HepG2 (cell line): Measurements from ENCODE around the gene ZBTB9. TPM values are rescaled to one million over a fixed set of nuclear protein-coding genes. Genes with fewer than 3 reads are reported as not detected.

Source experiments
- ARNT ChIP-seq: fragments of 450-650 bp; IDR thresholded peaks from 2 replicates; pipeline ENCODE4 v1.6.1; 2017
- CENPBD1 ChIP-seq: sonication (generic); formaldehyde crosslinking; IDR thresholded peaks from 2 replicates; pipeline ENCODE4 v1.8.0; 2022; ENCODE audit warnings: missing genetic modification reagents, low read depth, mild to moderate bottlenecking, borderline replicate concordance
- CHCHD3 ChIP-seq: sonication (generic); formaldehyde crosslinking; IDR thresholded peaks from 2 replicates; pipeline ENCODE4 v1.8.0; 2022; ENCODE audit warnings: mild to moderate bottlenecking, missing genetic modification reagents, moderate library complexity
- DNMT3B ChIP-seq: conservative IDR thresholded peaks from 2 replicates; pipeline ENCODE4 v1.6.1; 2016; ENCODE audit warnings: missing biosample characterization, control low read depth
- GATA4 ChIP-seq: sonication (generic); IDR thresholded peaks from 2 replicates; pipeline ENCODE4 v1.6.1; 2016; ENCODE audit warnings: antibody characterized with exemption, low read depth, borderline replicate concordance
- GRHL1 ChIP-seq: sonication (generic); formaldehyde crosslinking; conservative IDR thresholded peaks from 2 replicates; pipeline ENCODE4 v1.8.0; 2022; ENCODE audit warnings: missing genetic modification reagents
- HMG20A ChIP-seq: IDR thresholded peaks from 2 replicates; pipeline ENCODE4 v1.6.1; 2016; ENCODE audit warnings: borderline replicate concordance
- KLF13 ChIP-seq: sonication (generic); formaldehyde crosslinking; IDR thresholded peaks from 2 replicates; pipeline ENCODE4 v1.4.0; 2020; ENCODE audit warnings: mild to moderate bottlenecking, missing genetic modification reagents
- LCORL ChIP-seq, 2 experiments: fragments of 450-650 bp in 1 of 2; sonication (generic) in 1 of 2; formaldehyde crosslinking in 1 of 2; IDR thresholded peaks; 2 replicates each; pipeline versions ENCODE4 v1.5.0 to v1.6.1; 2017 to 2020; ENCODE audit warnings: antibody characterized with exemption in 1 of 2, missing genetic modification reagents in 1 of 2
- NFE2L2 ChIP-seq: fragments of 150-350 bp; IDR thresholded peaks from 2 replicates; pipeline ENCODE4 v1.6.1; 2014; ENCODE audit warnings: low read length
- POLR2AphosphoS2 ChIP-seq: IDR thresholded peaks from 2 replicates; pipeline ENCODE4 v1.6.1; 2011; ENCODE audit warnings: low read depth, low read length, improper control_type of control experiment
- RARA ChIP-seq: IDR thresholded peaks from 2 replicates; pipeline ENCODE4 v1.6.1; 2016; ENCODE audit warnings: missing genetic modification reagents, missing compliant biosample characterization
- RXRA ChIP-seq: sonication (generic); formaldehyde crosslinking; IDR thresholded peaks from 2 replicates; pipeline ENCODE4 v1.5.1; 2020; ENCODE audit warnings: missing genetic modification reagents
- SIN3A ChIP-seq: IDR thresholded peaks from 2 replicates; pipeline ENCODE4 v1.6.1; 2011; ENCODE audit warnings: low read depth, mild to moderate bottlenecking, control low read depth, low read length, borderline replicate concordance
- SKI ChIP-seq: fragments of 450-650 bp; IDR thresholded peaks from one replicate; pipeline ENCODE4 v1.6.1; 2018; ENCODE audit warnings: mild to moderate bottlenecking; ENCODE audit not compliant: partially characterized antibody
- ZBTB49 ChIP-seq: sonication (generic); formaldehyde crosslinking; IDR thresholded peaks from 2 replicates; pipeline ENCODE4 v1.4.0; 2020; ENCODE audit warnings: missing genetic modification reagents, borderline replicate concordance
- ZFP36L2 ChIP-seq: sonication (generic); formaldehyde crosslinking; IDR thresholded peaks from 2 replicates; pipeline ENCODE4 v1.4.0; 2020; ENCODE audit warnings: missing genetic modification reagents
- ZKSCAN8 ChIP-seq: IDR thresholded peaks from 2 replicates; pipeline ENCODE4 v1.6.1; 2016; ENCODE audit warnings: borderline replicate concordance, missing genetic modification reagents, missing compliant biosample characterization
- ZNF253 ChIP-seq: sonication (generic); formaldehyde crosslinking; IDR thresholded peaks from 2 replicates; pipeline ENCODE4 v1.8.0; 2022; ENCODE audit warnings: mild to moderate bottlenecking, missing genetic modification reagents, borderline replicate concordance
- ZNF749 ChIP-seq: sonication (generic); formaldehyde crosslinking; IDR thresholded peaks from 2 replicates; pipeline ENCODE4 v1.8.0; 2022; ENCODE audit warnings: mild to moderate bottlenecking, missing genetic modification reagents, moderate library complexity, borderline replicate concordance
- ZNF781 ChIP-seq: sonication (generic); formaldehyde crosslinking; IDR thresholded peaks from 2 replicates; pipeline ENCODE4 v1.5.1; 2020; ENCODE audit warnings: borderline replicate concordance, mild to moderate bottlenecking, missing genetic modification reagents; ENCODE audit errors: not compliant biosample characterization
- ZNF816 ChIP-seq: sonication (generic); formaldehyde crosslinking; IDR thresholded peaks from 2 replicates; pipeline ENCODE4 v1.8.0; 2022; ENCODE audit warnings: missing genetic modification reagents, mild to moderate bottlenecking, borderline replicate concordance
- polyA plus RNA-seq, 8 experiments: library from polyadenylated mRNA; depleted of rRNA in 3 of 8; stranded (reverse) in 7 of 8; unstranded in 1 of 8; fragments of >200 nt; fragmentation: Illumina TruSeq in 4 of 8; extraction: Trizol in 4 of 8; gene quantifications; 2 replicates each; pipeline versions ENCODE4 v1.2.1 to v1.2.3, GENCODE V29; 2011 to 2016; ENCODE audit warnings: low read depth in 4 of 8, missing spikeins in 1 of 8, mixed read lengths in 1 of 8; ENCODE audit not compliant: insufficient read depth in 1 of 8
- total RNA-seq, 5 experiments: library from RNA; depleted of rRNA; stranded (reverse); fragments of >200 nt; fragmentation: Illumina TruSeq; extraction: Trizol; gene quantifications; 2 replicates each; pipeline ENCODE4 v1.2.3, GENCODE V29; 2016; ENCODE audit warnings: low read depth in 1 of 5

ZBTB9 gene
- total and polyA plus RNA-seq, 2 of the 13 experiments (the other 11 are each of a cell fraction or from before 2014, with no cell fraction given) = 5.3 to 9.2 TPM

GRCh38 chr6:33454009-33454946 is at the start of gene ZBTB9 (continued):
- TF ChIP-seq RARA (CRISPR knock-in tag) (peak; percentile 35), CHCHD3 (0 out of 2 replicates have a peak, but pooled peaks have one; percentile 69), ZFP36L2 (CRISPR knock-in tag) (no peak), CENPBD1 (no peak), LCORL (IDR thresholded peaks at IDR 0.05) (no peak), LCORL (CRISPR knock-in tag; IDR thresholded peaks at IDR 0.05) (peak; percentile 69; the same call in 1 of the 2 replicates), ZNF781 (CRISPR knock-in tag) (peak; percentile 95), ARNT (no peak), ZNF253 (0 out of 2 replicates have a peak, but pooled peaks have one; percentile 49), GATA4 (peak; percentile 56; the same call in 1 of the 2 replicates), GRHL1 (no peak), SKI (peak; percentile 84), ZBTB49 (CRISPR knock-in tag) (no peak), DNMT3B (CRISPR knock-in tag) (peak; percentile 70; the same call in 1 of the 2 replicates), ZKSCAN8 (CRISPR knock-in tag) (peak; percentile 86; the same call in 1 of the 2 replicates), HMG20A (no peak), ZNF816 (CRISPR knock-in tag) (peak; percentile 48; the same call in 1 of the 2 replicates), NFE2L2 (no peak), KLF13 (CRISPR knock-in tag) (peak; percentile 90; the same call in 1 of the 2 replicates), SIN3A (peak; percentile 97; the same call in 1 of the 2 replicates), RXRA (CRISPR knock-in tag) (peak; percentile 85), ZNF749 (peak; percentile 75; the same call in 1 of the 2 replicates), POLR2AphosphoS2 (no peak)
